SK-MEL-5 (cell line): ENCODE data around the gene NTRK3. TPM values are rescaled to one million over a fixed set of nuclear protein-coding genes. Genes with fewer than 3 reads are reported as not detected.
"Not testable (repeated sequence)": the region's sequence is repeated elsewhere in the genome, so short reads cannot be mapped to it uniquely, and the experiment has no call there.

Source experiments
- DNase-seq: peaks from one replicate; pipeline ENCODE4 v3.0.0-alpha.2; 2016; ENCODE audit warnings: low read depth, low spot score
- in situ Hi-C: cut with HindIII; loops from 2 replicates; pipeline ENCODE4 v1.10.0; 2016; ENCODE audit warnings: low sequenced_read_pairs, high pct_unique_total_duplicates, low pct_unique_long_range_greater_than_20kb
- total RNA-seq: library from RNA; depleted of rRNA; stranded (reverse); fragments of >200 nt; shearing (Covaris generic); gene quantifications from 2 replicates; pipeline ENCODE4 v1.2.3, GENCODE V29; 2014

The NTRK3 gene
- total RNA-seq, 1 experiment from 2014 or later, result not detected

DNA sequence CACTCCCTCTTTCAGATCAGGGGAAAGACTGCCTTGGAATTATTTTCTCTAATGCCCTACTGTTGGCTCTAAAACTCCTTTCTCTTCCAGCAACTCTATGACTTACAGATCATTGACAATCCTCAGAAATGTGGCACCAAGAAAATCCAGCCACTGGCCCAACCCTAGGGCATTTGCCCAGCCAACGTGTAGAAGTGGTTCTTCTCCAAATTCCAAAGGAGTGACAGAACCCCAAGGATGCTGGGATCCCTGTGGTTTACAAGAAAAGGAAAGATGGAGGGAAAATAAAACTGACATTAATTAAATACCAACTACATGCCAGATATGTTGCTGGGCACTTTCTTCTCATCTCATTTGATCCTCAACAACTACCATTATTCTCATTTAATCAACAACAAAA lies 216.0 kb downstream of the NTRK3 start:
- in situ Hi-C loops, result no loop called here
- no peak for DNase-seq

DNA sequence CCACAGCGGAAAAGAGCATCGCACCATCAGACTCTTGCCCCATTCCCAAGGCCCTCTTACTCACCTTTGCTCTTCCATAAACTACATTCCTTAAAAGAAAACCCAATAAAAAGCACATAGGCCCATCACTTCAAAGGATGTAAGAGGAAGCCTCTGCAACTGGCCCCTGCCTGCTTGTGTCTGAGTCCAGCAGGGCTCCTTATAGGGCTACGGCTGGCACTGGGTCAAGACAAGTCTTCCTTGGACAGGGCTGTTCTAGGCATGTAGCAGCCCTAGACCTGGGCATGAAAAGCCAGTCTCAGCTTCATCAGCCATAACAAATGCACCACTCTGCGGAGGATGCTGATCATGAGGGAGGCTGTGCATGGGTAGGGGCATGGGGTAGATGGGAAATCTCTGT lies 218.3 kb downstream of the NTRK3 start:
- in situ Hi-C loops, result no loop called here
- no peak for DNase-seq

DNA sequence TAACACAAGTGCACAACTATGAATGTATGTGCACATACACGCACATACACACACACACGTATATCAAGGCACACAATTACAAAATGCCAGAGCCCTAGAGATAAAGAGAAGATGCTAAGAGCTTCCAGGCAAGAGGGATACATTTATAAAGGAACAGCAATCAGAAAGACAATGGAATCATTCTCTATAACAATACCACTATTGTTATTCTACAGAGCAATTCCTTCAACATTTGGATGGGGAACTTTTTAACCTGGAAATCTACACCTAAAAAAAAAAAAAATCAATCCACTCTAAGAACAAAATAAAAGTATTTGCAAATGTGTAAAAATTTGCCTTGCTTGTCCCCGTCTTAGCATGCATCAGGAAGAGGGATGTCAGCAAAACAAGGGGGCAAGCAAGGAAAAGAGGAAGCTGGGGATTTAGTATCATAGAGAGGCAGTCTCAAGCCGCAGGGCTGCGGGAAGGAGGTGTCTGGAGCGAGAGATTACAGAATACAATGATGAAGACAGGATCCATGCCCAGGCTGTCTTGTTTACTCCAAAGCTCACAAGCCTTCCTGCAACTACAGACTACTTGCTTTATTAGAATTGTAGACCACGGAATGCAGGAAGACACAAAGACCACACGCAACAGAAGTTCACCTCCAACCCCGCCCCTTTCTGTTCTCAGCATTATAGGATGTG lies 220.2 kb downstream of the NTRK3 start:
- in situ Hi-C loops, result no loop called here
- no peak for DNase-seq

DNA sequence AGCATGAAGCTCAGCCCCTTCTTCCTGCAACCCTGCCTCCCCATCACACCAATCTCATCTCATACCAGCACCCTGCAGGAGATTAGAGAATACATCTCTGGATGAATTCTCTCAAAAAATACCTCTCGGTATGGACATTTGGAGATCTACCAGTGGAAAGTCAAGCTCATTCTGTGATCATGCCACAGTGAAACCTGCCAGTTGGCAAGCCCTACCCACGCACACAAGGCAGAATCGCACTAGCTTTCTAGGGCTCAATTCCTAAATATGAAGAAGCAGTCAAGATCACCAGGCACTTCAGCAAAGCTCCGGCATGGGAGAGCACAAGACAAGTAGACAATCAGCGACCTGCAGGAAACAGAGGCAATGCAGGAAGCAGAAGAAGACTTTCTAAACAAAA lies 221.2 kb downstream of the NTRK3 start:
- no peak for DNase-seq
- in situ Hi-C loops, result no loop called here

DNA sequence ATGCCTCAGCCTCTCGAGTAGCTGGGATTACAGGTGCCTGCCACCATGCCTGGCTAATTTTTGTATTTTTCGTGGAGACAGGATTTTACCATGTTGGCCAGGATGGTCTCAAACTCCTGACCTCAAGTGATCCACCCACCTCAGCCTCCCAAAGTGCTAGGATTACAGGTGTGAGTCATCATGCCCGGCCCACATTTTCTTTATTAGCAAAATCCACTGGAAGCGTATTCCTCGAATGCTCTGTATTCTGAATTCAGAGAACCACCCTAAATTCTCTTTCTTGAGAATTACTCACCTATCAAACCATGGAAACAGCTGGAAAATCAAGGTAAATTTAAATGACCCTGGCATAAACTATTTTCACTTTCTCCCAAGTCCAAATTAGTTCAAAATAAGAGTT lies 223.1 kb downstream of the NTRK3 start:
- in situ Hi-C loops, DNase-seq: not testable (repeated sequence)

DNA sequence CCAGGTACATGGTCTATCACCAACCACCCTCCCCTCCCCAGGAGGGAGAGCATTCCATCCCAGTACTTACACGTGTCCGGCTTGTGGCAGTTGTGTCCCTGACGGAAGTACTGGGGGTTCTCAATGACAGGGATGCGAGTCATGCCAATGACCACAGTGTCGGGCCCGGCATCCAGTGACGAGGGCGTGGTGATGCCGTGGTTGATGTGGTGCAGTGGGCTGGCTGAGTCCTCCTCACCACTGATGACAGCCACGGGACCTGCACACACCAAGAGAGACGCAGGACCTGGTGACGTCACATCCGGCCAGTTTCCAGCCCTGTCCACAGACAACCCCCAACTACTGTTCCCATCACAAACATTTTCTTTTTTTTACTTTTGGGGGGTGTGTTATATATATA lies 223.8 kb downstream of the NTRK3 start:
- DNase-seq, result no peak
- in situ Hi-C loops, result no loop called here

DNA sequence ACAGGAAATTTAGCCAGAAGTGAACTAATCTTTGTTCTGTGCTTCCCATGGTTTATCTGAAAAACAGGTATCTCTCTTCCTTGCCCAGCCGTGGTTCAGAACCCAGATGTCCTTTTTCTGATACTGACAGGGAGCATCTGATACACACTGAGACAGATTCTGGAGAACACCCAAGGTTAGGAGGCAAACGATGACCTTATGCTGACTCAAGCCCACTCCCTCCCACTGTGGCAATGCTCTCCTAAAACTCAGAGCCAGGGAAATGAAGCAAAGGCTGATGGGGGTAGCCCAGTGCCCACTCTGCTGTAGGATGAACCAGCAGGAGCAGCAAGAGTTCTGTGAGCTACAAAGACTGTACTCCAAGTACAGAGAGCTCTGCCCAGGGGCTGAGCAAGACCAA lies 225.1 kb downstream of the NTRK3 start:
- in situ Hi-C loops, result no loop called here
- DNase-seq, result no peak

DNA sequence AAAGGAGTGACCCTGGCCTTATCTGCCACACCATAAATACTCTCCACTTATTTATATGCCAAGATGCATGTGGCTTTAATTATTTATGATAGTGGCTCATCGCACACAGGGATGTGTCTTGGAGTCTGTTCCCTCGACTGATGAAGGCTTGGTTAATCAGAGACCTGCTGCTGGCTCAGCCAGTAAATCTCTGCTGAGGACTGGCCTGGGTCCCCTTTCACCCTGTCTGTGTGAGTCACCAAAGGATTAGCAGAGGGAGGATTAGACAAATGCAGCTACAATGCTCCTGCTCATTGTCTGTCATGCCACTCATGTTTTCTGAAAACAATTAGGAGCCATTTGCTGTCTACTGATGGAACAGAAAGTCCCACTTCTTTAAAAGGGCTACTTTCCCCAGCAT lies 226.8 kb downstream of the NTRK3 start:
- in situ Hi-C loops, result no loop called here
- no peak for DNase-seq

DNA sequence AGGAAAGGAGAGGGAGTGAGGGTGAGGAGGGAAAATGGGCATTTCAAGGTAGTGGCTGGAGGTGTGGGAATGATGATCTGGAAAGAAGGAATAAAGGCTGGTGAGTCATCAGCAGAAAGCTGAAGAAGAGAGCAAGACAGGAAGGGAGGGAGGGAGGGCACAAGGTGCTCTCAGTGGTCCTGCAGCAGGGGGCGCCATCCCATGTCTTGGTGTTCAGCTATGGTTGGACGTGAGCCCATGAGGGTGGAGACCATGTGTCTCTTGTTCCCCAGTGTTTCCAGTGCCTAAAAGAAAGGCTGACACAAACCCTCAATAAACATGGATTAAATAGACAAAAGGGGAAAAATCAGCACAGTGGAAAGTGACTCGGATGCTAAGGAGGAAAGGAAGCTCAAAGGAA lies 228.5 kb downstream of the NTRK3 start:
- peak; percentile 35 for DNase-seq
- in situ Hi-C loops, result no loop called here

DNA sequence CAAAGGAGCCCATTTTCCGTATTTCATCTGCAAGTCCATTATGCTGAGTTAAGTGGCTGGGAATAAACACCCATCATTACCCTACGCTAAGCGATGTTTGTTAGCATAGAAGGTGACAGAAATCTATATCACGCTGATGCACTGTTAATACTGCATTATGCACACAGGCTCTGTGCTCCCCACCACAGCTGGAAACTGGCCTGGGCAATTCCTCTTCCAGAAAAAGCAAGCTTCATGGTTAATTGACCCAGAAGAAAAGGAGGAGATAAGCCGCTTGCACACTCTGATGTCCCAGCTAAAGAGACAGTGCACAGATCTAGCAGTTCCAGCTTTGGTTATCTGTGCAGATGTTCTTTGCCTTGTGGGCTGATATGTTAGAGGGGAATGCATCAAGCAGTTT lies 232.6 kb downstream of the NTRK3 start:
- in situ Hi-C loops, result no loop called here
- no peak for DNase-seq

DNA sequence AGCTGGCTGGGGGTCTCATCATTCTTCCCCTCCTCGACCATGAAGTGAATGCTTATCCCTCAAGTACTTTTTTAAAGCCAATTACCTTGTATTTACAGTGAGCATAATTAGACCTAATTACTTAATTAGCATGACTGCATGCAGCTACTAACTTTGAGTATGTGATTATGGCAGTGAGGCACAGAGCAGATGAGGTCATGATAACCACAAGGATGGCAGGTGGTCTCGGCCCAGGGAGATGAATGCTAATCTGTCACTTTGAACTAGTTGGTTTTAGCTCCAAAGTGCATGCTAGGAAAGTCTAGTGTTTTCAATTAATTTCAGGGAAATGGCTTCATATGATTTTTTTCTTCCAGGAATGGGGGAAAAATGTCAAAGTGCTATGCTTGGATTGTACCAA lies 233.8 kb downstream of the NTRK3 start:
- no peak for DNase-seq
- in situ Hi-C loops, result no loop called here

DNA sequence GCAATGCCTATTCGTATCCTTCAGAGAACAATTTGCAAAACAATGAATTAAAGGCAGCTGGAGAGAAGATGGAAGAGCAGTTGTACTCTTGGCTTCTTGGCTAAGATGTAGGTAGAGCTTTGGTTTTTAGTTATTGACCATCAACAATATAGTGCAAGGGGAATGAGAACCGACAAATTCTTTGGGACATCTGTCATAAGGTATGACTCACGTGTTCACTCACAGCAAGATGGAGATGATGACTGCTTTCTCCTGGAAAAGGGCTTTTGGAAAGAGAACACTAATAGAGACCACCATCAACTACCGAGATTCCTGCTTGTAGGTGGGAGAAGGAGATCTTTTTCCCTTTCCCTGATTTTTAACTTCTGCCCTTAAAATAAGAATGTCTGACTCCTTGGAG lies 234.9 kb downstream of the NTRK3 start:
- DNase-seq, result no peak
- in situ Hi-C loops, result no loop called here

DNA sequence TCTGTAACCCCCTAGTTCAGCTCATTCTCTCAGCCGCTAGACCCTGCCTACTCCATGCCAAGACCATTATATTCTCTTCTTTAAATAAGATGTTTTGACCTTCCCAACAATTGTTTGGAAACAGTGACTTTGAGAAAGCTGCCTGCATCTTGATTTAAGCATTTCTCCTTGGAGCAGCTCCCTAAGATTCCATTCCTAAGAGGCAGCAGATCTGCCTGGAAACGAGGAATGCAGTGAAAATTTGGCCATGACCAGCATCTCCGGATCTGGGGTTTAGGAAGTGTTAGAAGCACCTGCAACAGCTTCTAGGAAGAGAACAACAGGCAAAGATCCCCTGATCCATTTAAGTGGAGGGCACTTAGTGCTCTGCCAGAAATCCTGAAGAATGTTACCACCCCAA lies 235.7 kb downstream of the NTRK3 start:
- no peak for DNase-seq
- in situ Hi-C loops, result no loop called here

DNA sequence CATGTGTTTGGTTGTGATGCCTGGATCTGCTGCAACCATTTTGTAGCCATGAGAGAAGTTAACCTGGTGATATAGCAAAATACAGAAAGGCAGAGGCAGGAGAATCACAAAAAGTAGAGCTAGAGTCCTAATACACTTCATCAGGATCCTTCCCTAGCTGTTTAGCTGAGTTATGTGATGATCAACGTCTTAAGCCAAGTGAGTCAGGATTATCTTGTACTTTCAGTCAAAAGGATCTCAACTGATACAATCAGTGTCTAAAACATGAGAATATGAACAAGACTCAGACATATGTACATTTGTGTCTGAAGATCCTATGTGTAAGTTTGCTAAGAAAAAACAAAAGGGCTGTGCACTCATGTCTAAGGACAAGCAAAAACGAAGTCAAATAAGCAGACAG lies 236.9 kb downstream of the NTRK3 start:
- no peak for DNase-seq
- in situ Hi-C loops, result no loop called here

DNA sequence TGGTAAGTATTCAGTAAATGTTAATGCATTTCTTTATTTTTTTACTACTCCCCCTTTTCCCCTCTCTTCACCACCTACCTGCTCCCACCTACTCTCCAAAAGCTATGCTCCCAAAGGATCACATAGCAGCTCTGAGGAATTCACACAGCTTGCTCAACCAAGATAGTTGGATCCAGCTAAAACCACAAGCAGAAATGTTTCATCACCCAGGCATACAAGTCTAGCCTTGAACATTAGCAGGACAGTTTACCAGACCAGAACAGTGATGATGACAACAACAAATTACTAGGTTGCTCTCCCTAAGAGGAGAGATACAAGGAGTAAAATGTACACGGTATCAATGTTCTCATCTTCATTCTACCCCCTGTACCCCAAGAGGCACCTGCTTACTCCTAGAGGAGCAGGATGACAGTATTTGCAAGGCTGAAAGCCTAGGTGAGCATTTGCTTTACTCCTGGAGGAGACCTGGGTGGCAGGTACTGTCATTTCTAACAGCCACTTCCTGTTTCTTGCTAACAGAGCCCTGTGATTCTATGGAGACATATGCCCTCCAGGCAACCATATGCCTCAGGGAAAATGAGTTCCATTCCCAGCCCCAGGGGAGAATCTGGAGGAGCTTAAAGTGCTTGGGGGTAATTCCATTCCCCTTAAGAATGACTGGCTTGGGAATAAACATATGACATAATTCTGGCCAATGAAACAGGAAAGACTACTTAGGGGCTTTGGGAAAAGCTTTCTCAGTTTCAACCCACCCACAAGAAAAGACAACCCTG lies 237.5 kb downstream of the NTRK3 start:
- DNase-seq, result no peak
- in situ Hi-C loops, result no loop called here

DNA sequence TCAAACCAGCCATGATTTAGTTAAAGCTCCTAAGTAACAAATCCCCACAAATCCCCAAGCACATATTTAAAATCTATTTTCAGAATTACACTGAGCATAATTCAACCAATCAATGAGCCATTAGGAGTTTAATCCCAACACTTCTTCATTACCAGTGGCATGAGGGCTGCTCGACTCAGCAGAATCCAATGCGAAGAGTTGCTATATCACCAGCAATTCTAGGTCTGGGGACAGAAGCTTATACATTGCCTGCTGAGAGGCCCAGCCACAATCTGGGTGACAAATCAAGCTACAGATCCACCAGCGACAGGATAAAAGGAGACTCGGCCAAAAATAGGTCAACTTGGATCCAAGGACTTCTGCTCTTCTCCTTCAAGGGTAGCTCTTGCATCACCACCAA lies 238.8 kb downstream of the NTRK3 start:
- in situ Hi-C loops, result no loop called here

DNA sequence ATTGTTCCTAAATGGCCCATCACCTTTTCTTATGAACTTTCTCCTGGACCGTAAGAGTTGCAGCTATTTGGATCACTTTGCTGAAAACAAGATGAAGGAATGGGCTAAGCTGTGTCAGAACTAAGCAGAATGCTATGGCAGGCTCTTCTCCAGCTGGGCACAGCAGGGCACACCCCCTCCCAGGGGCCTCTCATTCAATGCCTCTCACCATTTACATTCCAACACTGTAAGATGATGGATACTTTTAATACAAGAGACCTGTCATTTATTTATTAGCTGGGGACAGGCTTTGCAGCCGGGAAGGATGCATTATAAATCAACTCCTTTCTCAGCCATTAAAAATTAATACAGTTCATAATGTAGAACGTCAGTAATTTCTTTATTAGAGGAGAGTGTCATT lies 240.1 kb downstream of the NTRK3 start:
- DNase-seq, result no peak
- in situ Hi-C loops, result no loop called here

More for the DNA sequence above, 238.8 kb downstream of the NTRK3 start:
- DNase-seq, result no peak

DNA sequence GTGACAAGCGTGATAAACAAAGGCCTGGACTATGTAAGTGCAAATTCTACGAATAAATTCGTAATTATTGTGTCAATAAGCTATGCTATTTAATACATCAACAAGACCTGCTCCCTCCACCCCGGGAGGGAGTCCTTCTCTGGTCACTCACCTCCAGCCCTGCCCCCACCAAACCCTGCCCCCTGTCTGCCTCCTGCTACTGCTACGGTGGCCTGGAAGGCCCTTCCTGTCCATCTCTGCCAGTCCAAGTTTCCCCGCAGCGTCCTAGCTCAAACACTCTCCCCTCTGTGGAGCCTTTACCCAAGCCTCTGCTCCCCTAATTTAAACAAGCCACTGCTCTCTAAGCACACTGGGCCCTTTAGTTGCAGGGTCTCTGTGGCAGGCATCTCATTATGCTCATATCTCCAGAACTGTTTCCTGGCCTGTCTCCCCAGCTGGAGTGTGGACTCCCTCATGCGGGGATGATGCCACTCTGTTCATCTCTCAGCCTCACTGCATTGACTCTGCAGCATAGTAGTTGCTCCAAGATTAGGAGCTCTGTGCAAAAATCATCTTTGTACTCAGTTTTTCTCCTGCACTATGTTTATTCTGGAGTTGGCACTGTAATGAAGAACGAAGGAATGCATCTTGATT lies 241.2 kb downstream of the NTRK3 start:
- DNase-seq, result peak; percentile 2
- in situ Hi-C loops, result no loop called here
